HepG2 (cell line): ENCODE measurements around the gene TSSK3. TPM values are rescaled to one million over a fixed set of nuclear protein-coding genes. Genes with fewer than 3 reads are reported as not detected.

Experiments used
- ATAC-seq: fragments of 200-7000 bp; cut with Tn5 transposase; 3 replicates; pipeline ENCODE4 v1.9.1; 2020; ENCODE audit warnings: mild to moderate bottlenecking, moderate library complexity
- BruUV-seq: library from RNA; stranded (reverse); fragments of 400-500 nt; replicated peaks from 2 replicates; lab custom pipeline; 2021; lab: Mats Ljungman, UMichigan
- CTCF ChIA-PET: fragments of 300-600 bp; formaldehyde crosslinking; extraction: SDS; loops from one replicate; lab custom pipeline; 2021; ENCODE audit warnings: low total read pairs, inconsistent platforms, low intra/inter-chr PET ratio; lab: Yijun Ruan, JAX
- POLR2A ChIA-PET: fragments of 350-600 bp; sonication (Branson Sonifier 250); formaldehyde crosslinking; loops from one replicate; lab custom pipeline; 2020; ENCODE audit warnings: antibody characterized with exemption, inconsistent platforms; lab: Yijun Ruan, JAX
- DNase-seq: peaks from one replicate; pipeline ENCODE4 v3.0.0-alpha.2; 2015; ENCODE audit warnings: low spot score
- FAIRE-seq: peaks from 3 replicates; lab custom pipeline; 2011; peaks lifted over from hg19 to GRCh38; lab: Jason Lieb, UNC
- H2AFZ ChIP-seq: one replicate; pipeline ENCODE4 v1.6.1; 2011; ENCODE audit warnings: low read length, inconsistent platforms
- H3K27ac ChIP-seq: fragments of 300-600 bp; 3 replicates; pipeline ENCODE4 v1.8.0; 2011; ENCODE audit warnings: mixed run types, mild to moderate bottlenecking, mixed read lengths, low read length, inconsistent platforms; ENCODE audit not compliant: insufficient read depth; ENCODE audit errors: extremely low read length
- H3K27me3 ChIP-seq, 2 experiments: fragments of 200-600 bp in 1 of 2; 2 replicates in 1 of 2; 3 replicates in 1 of 2; pipeline versions ENCODE4 v1.6.0 to v1.8.0; 2011; ENCODE audit warnings: low read length in 2 of 2, mild to moderate bottlenecking in 2 of 2, moderate library complexity in 2 of 2, inconsistent platforms in 1 of 2; ENCODE audit not compliant: insufficient read depth in 2 of 2, control insufficient read depth in 1 of 2
- H3K36me3 ChIP-seq, 2 experiments: fragments of 200-600 bp in 1 of 2; replicated peaks in 1 of 2; 2 replicates in 1 of 2; 3 replicates in 1 of 2; pipeline versions ENCODE4 v1.5.1 to v1.8.0; 2011; ENCODE audit warnings: low read length in 2 of 2, inconsistent platforms in 1 of 2; ENCODE audit not compliant: insufficient read depth in 2 of 2, control insufficient read depth in 1 of 2
- H3K4me1 ChIP-seq: 2 replicates; pipeline ENCODE4 v1.5.1; 2012; ENCODE audit warnings: low read length, inconsistent platforms; ENCODE audit not compliant: insufficient read depth
- H3K4me2 ChIP-seq: 2 replicates; pipeline ENCODE4 v1.6.0; 2011; ENCODE audit warnings: low read depth, low read length, inconsistent platforms
- H3K4me3 ChIP-seq, 3 experiments: fragments of 200-600 bp in 1 of 3; sonication (generic), shearing (Covaris generic) in 1 of 3; replicated peaks in 1 of 3; 2 replicates each; pipeline ENCODE4 v1.5.1; 2011 to 2016; ENCODE audit warnings: low read length in 3 of 3, inconsistent platforms in 2 of 3, low read depth in 2 of 3, mild to moderate bottlenecking in 2 of 3, control low read depth in 1 of 3, mixed read lengths in 1 of 3; ENCODE audit not compliant: insufficient read depth in 1 of 3
- H3K79me2 ChIP-seq: one replicate; pipeline ENCODE4 v1.6.1; 2011; ENCODE audit warnings: low read length, inconsistent platforms; ENCODE audit not compliant: insufficient read depth
- H3K9ac ChIP-seq: 2 replicates; pipeline ENCODE4 v1.6.0; 2011; ENCODE audit warnings: mild to moderate bottlenecking, low read depth, low read length, inconsistent platforms; ENCODE audit not compliant: insufficient read depth
- H3K9me3 ChIP-seq: 2 replicates; pipeline ENCODE4 v1.5.1; 2012; ENCODE audit warnings: mild to moderate bottlenecking, low read length
- H4K20me1 ChIP-seq: 2 replicates; pipeline ENCODE4 v1.6.0; 2011; ENCODE audit warnings: inconsistent platforms, mild to moderate bottlenecking, low read length, moderate library complexity; ENCODE audit not compliant: insufficient read depth
- AGO1 ChIP-seq: fragments of 200-400 bp; formaldehyde crosslinking; IDR thresholded peaks from 2 replicates; pipeline ENCODE4 v1.6.1; 2017; ENCODE audit warnings: mild to moderate bottlenecking, low read depth, low read length, moderate library complexity; ENCODE audit not compliant: poor library complexity, severe bottlenecking
- BHLHE40 ChIP-seq: IDR thresholded peaks from 2 replicates; pipeline ENCODE4 v1.6.1; 2011; ENCODE audit warnings: low read length, improper control_type of control experiment
- GATAD2A ChIP-seq: IDR thresholded peaks from 2 replicates; pipeline ENCODE4 v1.6.1; 2016
- MYC ChIP-seq: sonication (generic); formaldehyde crosslinking; IDR thresholded peaks from 2 replicates; pipeline ENCODE4 v1.9.0; 2021; ENCODE audit warnings: missing genetic modification reagents, borderline replicate concordance
- NCOA1 ChIP-seq: sonication (generic); formaldehyde crosslinking; IDR thresholded peaks from 2 replicates; pipeline ENCODE4 v1.9.0; 2021; ENCODE audit warnings: missing genetic modification reagents
- PHF5A ChIP-seq: IDR thresholded peaks from one replicate; pipeline ENCODE4 v1.6.1; 2018; ENCODE audit warnings: low read depth, missing genetic modification reagents; ENCODE audit not compliant: unreplicated experiment
- PRDM4 ChIP-seq: sonication (generic); formaldehyde crosslinking; IDR thresholded peaks from 2 replicates; pipeline ENCODE4 v1.9.0; 2021; ENCODE audit warnings: missing genetic modification reagents, borderline replicate concordance
- SP5 ChIP-seq: IDR thresholded peaks from 2 replicates; pipeline ENCODE4 v1.6.1; 2016; ENCODE audit warnings: low read depth, borderline replicate concordance
- TBL1XR1 ChIP-seq: fragments of 150-350 bp; IDR thresholded peaks from 2 replicates; pipeline ENCODE4 v1.6.1; 2014; ENCODE audit warnings: borderline replicate concordance, low read length; ENCODE audit not compliant: partially characterized antibody
- ZBTB3 ChIP-seq: sonication (generic); formaldehyde crosslinking; IDR thresholded peaks from 2 replicates; pipeline ENCODE4 v1.4.0; 2020; ENCODE audit warnings: low read depth, mild to moderate bottlenecking, moderate library complexity, missing genetic modification reagents, borderline replicate concordance
- ZC3H13 ChIP-seq: sonication (generic); formaldehyde crosslinking; IDR thresholded peaks from 2 replicates; pipeline ENCODE4 v1.8.1; 2023; ENCODE audit warnings: mild to moderate bottlenecking, missing genetic modification reagents, moderate library complexity
- ZFP82 ChIP-seq: sonication (generic); formaldehyde crosslinking; IDR thresholded peaks from 2 replicates; pipeline ENCODE4 v1.5.1; 2020; ENCODE audit warnings: mild to moderate bottlenecking, missing genetic modification reagents, borderline replicate concordance
- ZGPAT ChIP-seq: IDR thresholded peaks from 2 replicates; pipeline ENCODE4 v1.6.1; 2016; ENCODE audit warnings: mild to moderate bottlenecking
- ZNF121 ChIP-seq: sonication (generic); formaldehyde crosslinking; IDR thresholded peaks from 2 replicates; pipeline ENCODE4 v1.5.0; 2020; ENCODE audit warnings: mild to moderate bottlenecking, missing genetic modification reagents
- ZNF264 ChIP-seq: sonication (generic); formaldehyde crosslinking; IDR thresholded peaks from 2 replicates; pipeline ENCODE4 v1.4.0; 2020; ENCODE audit warnings: missing genetic modification reagents
- ZNF451 ChIP-seq: sonication (generic); formaldehyde crosslinking; IDR thresholded peaks from 2 replicates; pipeline ENCODE4 v1.5.0; 2020; ENCODE audit warnings: mild to moderate bottlenecking, missing genetic modification reagents
- WGBS: methylation state at CpG from one replicate; pipeline ENCODE4 v1.1.6; 2017; ENCODE audit warnings: low lambda C conversion rate; 5-methylcytosine and 5-hydroxymethylcytosine counted together
- in situ Hi-C: cut with HindIII; loops from 2 replicates; pipeline ENCODE4 v1.10.0; 2017; ENCODE audit warnings: low pct_unique_long_range_greater_than_20kb; ENCODE audit not compliant: extremely low pct_ligation_motif_present
- intact Hi-C: fragments of 100-400 bp; cut with micrococcal nuclease; formaldehyde crosslinking; loops from one replicate; pipeline ENCODE4 v1.10.0; 2022; ENCODE audit not compliant: unreplicated experiment
- polyA plus RNA-seq, 8 experiments: library from polyadenylated mRNA; depleted of rRNA in 3 of 8; stranded (reverse) in 7 of 8; unstranded in 1 of 8; fragments of >200 nt; fragmentation: Illumina TruSeq in 4 of 8; extraction: Trizol in 4 of 8; gene quantifications; 2 replicates each; pipeline versions ENCODE4 v1.2.1 to v1.2.3, GENCODE V29; 2011 to 2016; ENCODE audit warnings: low read depth in 4 of 8, missing spikeins in 1 of 8, mixed read lengths in 1 of 8; ENCODE audit not compliant: insufficient read depth in 1 of 8
- total RNA-seq, 5 experiments: library from RNA; depleted of rRNA; stranded (reverse); fragments of >200 nt; fragmentation: Illumina TruSeq; extraction: Trizol; gene quantifications; 2 replicates each; pipeline ENCODE4 v1.2.3, GENCODE V29; 2016; ENCODE audit warnings: low read depth in 1 of 5

Gene TSSK3
- total and polyA plus RNA-seq, 2 of the 13 experiments (the other 11 are each of a cell fraction or from before 2014, with no cell fraction given), result 1.0 to 1.1 TPM

DNA sequence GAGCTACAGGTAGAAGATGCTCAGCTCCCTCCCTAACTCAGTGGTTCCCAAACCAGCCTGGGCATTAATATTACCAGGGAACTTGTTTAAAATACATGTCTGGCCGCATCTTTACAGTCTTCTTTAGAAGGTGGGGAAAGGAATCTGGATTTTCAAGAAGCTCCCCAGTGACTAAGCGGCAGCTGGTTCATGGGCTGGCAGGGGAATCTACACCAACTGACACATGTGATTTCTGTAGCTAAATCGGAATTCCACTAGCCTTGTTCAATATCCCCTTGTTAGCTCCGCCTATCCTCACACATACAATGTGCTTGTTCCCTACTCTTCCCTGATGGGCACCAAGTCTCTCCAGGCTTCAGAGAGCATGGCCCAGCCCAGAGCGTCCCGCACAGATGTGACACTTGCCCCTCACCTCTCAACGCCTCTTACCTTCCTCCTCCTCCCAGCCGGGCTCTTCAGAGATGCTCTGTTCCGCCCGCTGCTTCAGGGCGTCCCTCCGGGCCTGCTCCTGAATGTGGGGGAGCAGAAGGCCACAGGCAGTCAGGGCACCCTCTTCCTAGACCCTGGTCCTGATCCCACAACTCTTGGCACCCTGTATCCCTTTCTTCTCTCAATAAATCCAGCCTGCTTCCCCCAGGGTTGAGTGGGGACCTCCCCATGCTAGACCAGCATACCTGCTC is 15.3 kb downstream of the TSSK3 start:
- intact Hi-C loops, result no loop called here
- no peaks in the 10 kb centered on the region for H4K20me1 ChIP-seq
- H2AFZ ChIP-seq, result no peak overlapping the region
- DNase-seq (no peak), FAIRE-seq (no peak)
- H3K4me3 ChIP-seq, result no peak overlapping the region
- BruUV-seq, result no TSS peak
- no peak overlapping the region for H3K4me2 ChIP-seq
- H3K4me1 ChIP-seq, result no peaks in the 10 kb centered on the region
- no peaks in the 10 kb centered on the region for H3K79me2 ChIP-seq
- WGBS, result 96% methylated on average over 12 of the region's 12 CpGs
- H3K27me3 ChIP-seq, result no peaks in the 10 kb centered on the region
- CTCF ChIA-PET, result no interaction called here
- POLR2A ChIA-PET, result interaction anchor here (0.7 to 1.5 kb wide), 4 partner anchors 11 to 26 kb away, joined by 3 to 6 read pairs (median 4); partner anchors contain the start of gene BSDC1
- no peaks in the 10 kb centered on the region for H3K9me3 ChIP-seq
- in situ Hi-C loops, result no loop called here
- no peak overlapping the region for H3K27ac ChIP-seq
- no peak for TF ChIP-seq PHF5A
- no peak for TF ChIP-seq PRDM4
- no peak for TF ChIP-seq ZFP82 (CRISPR knock-in tag)
- TF ChIP-seq ZC3H13 (CRISPR knock-in tag), result no peak
- TF ChIP-seq ZNF121 (CRISPR knock-in tag), result no peak
- TF ChIP-seq ZNF451 (CRISPR knock-in tag), result no peak
- no peak for TF ChIP-seq BHLHE40
- TF ChIP-seq TBL1XR1, result no peak
- TF ChIP-seq AGO1, result no peak
- TF ChIP-seq NCOA1 (CRISPR knock-in tag), result no peak
- no peak for TF ChIP-seq SP5 (CRISPR knock-in tag)
- TF ChIP-seq GATAD2A (CRISPR knock-in tag), result no peak
- TF ChIP-seq MYC (CRISPR knock-in tag), result no peak
- TF ChIP-seq ZGPAT, result no peak
- TF ChIP-seq ZBTB3, result no peak
- no peak for TF ChIP-seq ZNF264
- TF ChIP-seq, all 625 proteins: peak for 0
- Histone ChIP-seq H3K9ac (no peak overlapping the region), H3K36me3 (peaks cover 48 to 93% of the 10 kb centered on the region in 2 experiments)
- ATAC-seq, result no peak
